Endothelial cell of umbilical vein (primary cell): ENCODE measurements around the gene GALNT12. TPM values are rescaled to one million over a fixed set of nuclear protein-coding genes. Genes with fewer than 3 reads are reported as not detected.

Experiments used
- BruUV-seq: library from RNA; stranded (reverse); fragments of 400-500 nt; replicated peaks from 2 replicates; lab custom pipeline; 2021; lab: Mats Ljungman, UMichigan
- CTCF ChIA-PET: fragments of 300-600, 350-600 bp; sonication (Branson Sonifier 250); formaldehyde crosslinking; loops from one replicate; lab custom pipeline; 2021; ENCODE audit warnings: antibody characterized with exemption, inconsistent platforms; lab: Charles Lee
- POLR2A ChIA-PET: fragments of 300-600, 350-600 bp; sonication (Branson Sonifier 250); formaldehyde crosslinking; loops from one replicate; lab custom pipeline; 2021; ENCODE audit warnings: antibody characterized with exemption, inconsistent platforms; lab: Charles Lee
- DNase-seq: peaks from one replicate; pipeline ENCODE4 v3.0.0-alpha.2; 2011; ENCODE audit warnings: low read depth, low spot score
- FAIRE-seq: peaks from 2 replicates; lab custom pipeline; 2011; peaks lifted over from hg19 to GRCh38; lab: Jason Lieb, UNC
- H2AFZ ChIP-seq: 2 replicates; pipeline ENCODE4 v1.6.0; 2012; ENCODE audit warnings: low read depth, low read length, control low read depth, inconsistent platforms
- H3K27ac ChIP-seq: 2 replicates; pipeline ENCODE4 v1.5.1; 2011; ENCODE audit warnings: low read depth, mild to moderate bottlenecking, control low read depth, low read length, moderate library complexity; ENCODE audit not compliant: insufficient read depth
- H3K27me3 ChIP-seq, 2 experiments: 2 replicates each; pipeline versions ENCODE4 v1.6.0 to v1.6.1; 2011; ENCODE audit warnings: low read length in 2 of 2, mixed read lengths in 1 of 2; ENCODE audit not compliant: control insufficient read depth in 2 of 2, insufficient read depth in 2 of 2
- H3K36me3 ChIP-seq, 2 experiments: 2 replicates in 1 of 2; 3 replicates in 1 of 2; pipeline ENCODE4 v1.5.1; 2011; ENCODE audit warnings: low read length in 2 of 2, mild to moderate bottlenecking in 1 of 2, moderate library complexity in 1 of 2; ENCODE audit not compliant: control insufficient read depth in 2 of 2, insufficient read depth in 2 of 2; ENCODE audit errors: extremely low read depth in 1 of 2
- H3K4me1 ChIP-seq: 3 replicates; pipeline ENCODE4 v1.5.1; 2011; ENCODE audit warnings: mild to moderate bottlenecking, low read length; ENCODE audit not compliant: control insufficient read depth, insufficient read depth; ENCODE audit errors: extremely low read depth
- H3K4me2 ChIP-seq: 2 replicates; pipeline ENCODE4 v1.6.1; 2011; ENCODE audit warnings: low read length, control low read depth, mixed read lengths; ENCODE audit not compliant: insufficient read depth
- H3K4me3 ChIP-seq, 3 experiments: fragments of 200-600 bp in 1 of 3; sonication (generic), shearing (Covaris generic) in 1 of 3; replicated peaks in 1 of 3; 2 replicates each; pipeline ENCODE4 v1.5.1; 2011 to 2016; ENCODE audit warnings: control low read depth in 3 of 3, low read length in 3 of 3, mild to moderate bottlenecking in 2 of 3, inconsistent platforms in 1 of 3, low read depth in 1 of 3, moderate library complexity in 1 of 3; ENCODE audit not compliant: insufficient read depth in 1 of 3
- H3K79me2 ChIP-seq: 2 replicates; pipeline ENCODE4 v1.6.0; 2012; ENCODE audit warnings: low read length, inconsistent platforms; ENCODE audit not compliant: control insufficient read depth, insufficient read depth
- H3K9ac ChIP-seq: replicated peaks from 2 replicates; pipeline ENCODE3; 2011; ENCODE audit warnings: low read length, control low read depth; ENCODE audit not compliant: insufficient read depth; ENCODE audit errors: extremely low read depth
- H3K9me1 ChIP-seq: replicated peaks from 3 replicates; pipeline ENCODE4 v1.6.0; 2011; ENCODE audit warnings: mild to moderate bottlenecking, low read length; ENCODE audit not compliant: control insufficient read depth, insufficient read depth; ENCODE audit errors: extremely low read depth
- H3K9me3 ChIP-seq: replicated peaks from 2 replicates; pipeline ENCODE4 v1.5.1; 2012; ENCODE audit warnings: low read length, inconsistent platforms; ENCODE audit not compliant: control insufficient read depth, insufficient read depth
- H4K20me1 ChIP-seq: replicated peaks from 2 replicates; pipeline ENCODE3; 2011; ENCODE audit warnings: mild to moderate bottlenecking, low read length; ENCODE audit not compliant: control insufficient read depth, insufficient read depth; ENCODE audit errors: extremely low read depth
- FOS ChIP-seq: IDR thresholded peaks from 2 replicates; pipeline ENCODE4 v1.6.1; 2011; ENCODE audit warnings: mild to moderate bottlenecking, low read length, moderate library complexity, borderline replicate concordance; ENCODE audit not compliant: insufficient read depth
- JUN ChIP-seq: IDR thresholded peaks from 2 replicates; pipeline ENCODE4 v1.6.1; 2011; ENCODE audit warnings: borderline replicate concordance, low read depth; ENCODE audit not compliant: insufficient read length, insufficient read depth
- POLR2A ChIP-seq: IDR thresholded peaks from 2 replicates; pipeline ENCODE4 v1.6.1; 2012; ENCODE audit warnings: low read depth, mild to moderate bottlenecking, control low read depth, low read length
- dilution Hi-C: fragments of 300-500 bp; cut with MboI; formaldehyde crosslinking; loops from one replicate; pipeline ENCODE4 v1.15.0; 2019; ENCODE audit warnings: low sequenced_read_pairs; ENCODE audit not compliant: extremely low pct_ligation_motif_present
- intact Hi-C: fragments of 100-400 bp; cut with micrococcal nuclease; formaldehyde crosslinking; loops from one replicate; pipeline ENCODE4 v1.10.0; 2022
- polyA plus RNA-seq, 4 experiments: library from polyadenylated mRNA; depleted of rRNA in 3 of 4; stranded (reverse) in 3 of 4; unstranded in 1 of 4; fragments of >200 nt; gene quantifications; 2 replicates each; pipeline versions ENCODE4 v1.2.1 to v1.2.3, GENCODE V29; 2011 to 2012; ENCODE audit warnings: missing spikeins in 1 of 4
- total RNA-seq: library from RNA; stranded (reverse); gene quantifications from 2 replicates; pipeline ENCODE4 v1.2.3, GENCODE V29; 2021
- TF ChIP-seq, protein P1 (sequence below), 2 donors: IDR thresholded peaks; 1 replicate in 1 of 2; 2 replicates in 1 of 2; pipeline ENCODE4 v1.5.1; 2011; ENCODE audit warnings: low read length in 2 of 2, mild to moderate bottlenecking in 2 of 2, moderate library complexity in 2 of 2, control low read depth in 1 of 2, inconsistent platforms in 1 of 2, low read depth in 1 of 2; ENCODE audit not compliant: insufficient read depth in 1 of 2; ENCODE audit errors: extremely low read depth in 1 of 2
- TF ChIP-seq, protein P2 (sequence below): IDR thresholded peaks from 2 replicates; pipeline ENCODE4 v1.6.1; 2011; ENCODE audit not compliant: insufficient read depth, insufficient read length

GALNT12 gene
- total and polyA plus RNA-seq, 2 donors (not counting 3 experiments of a cell fraction or from before 2014, with no cell fraction given): 0.26 to 0.44 TPM

DNA sequence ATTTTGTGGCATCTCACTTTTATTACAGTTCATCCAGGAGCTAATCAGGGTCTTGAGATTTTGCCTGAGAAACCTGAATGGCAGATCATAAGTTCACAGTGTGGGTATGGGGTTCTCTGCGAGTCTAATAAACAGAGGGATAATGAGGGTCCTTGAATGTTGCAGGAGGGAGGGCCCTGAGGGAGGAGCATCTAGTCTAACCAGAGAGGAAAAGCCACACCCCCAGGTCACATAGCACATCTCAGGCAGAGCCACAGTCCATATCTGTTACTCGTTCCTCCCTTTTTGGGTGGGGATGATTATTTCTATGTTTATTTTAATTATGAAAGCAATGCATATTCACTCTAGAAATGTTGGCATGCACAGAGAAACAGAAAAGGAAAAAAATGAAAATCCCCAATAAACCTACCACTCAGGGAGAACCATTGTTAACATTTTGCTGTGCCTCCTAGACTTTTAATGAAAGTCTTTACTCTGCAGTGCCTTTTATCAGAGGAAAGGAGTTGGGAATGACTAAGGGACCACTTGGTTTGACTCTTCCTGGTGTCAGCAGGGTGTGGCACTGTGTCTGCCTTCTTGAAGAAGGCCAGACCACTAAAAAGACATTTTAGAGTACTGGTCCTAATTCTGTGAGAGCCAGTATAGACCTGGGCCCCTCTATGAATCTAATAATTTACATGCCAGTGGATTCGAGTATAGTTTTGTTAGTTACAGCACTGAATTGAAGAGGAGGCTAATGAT is 2.8 kb downstream of the GALNT12 start:
- H3K4me3 ChIP-seq: no peak overlapping the region
- H3K4me1 ChIP-seq: peaks cover 6% of the 10 kb centered on the region
- H3K9ac ChIP-seq: no peak overlapping the region
- TF ChIP-seq, protein P1, sequence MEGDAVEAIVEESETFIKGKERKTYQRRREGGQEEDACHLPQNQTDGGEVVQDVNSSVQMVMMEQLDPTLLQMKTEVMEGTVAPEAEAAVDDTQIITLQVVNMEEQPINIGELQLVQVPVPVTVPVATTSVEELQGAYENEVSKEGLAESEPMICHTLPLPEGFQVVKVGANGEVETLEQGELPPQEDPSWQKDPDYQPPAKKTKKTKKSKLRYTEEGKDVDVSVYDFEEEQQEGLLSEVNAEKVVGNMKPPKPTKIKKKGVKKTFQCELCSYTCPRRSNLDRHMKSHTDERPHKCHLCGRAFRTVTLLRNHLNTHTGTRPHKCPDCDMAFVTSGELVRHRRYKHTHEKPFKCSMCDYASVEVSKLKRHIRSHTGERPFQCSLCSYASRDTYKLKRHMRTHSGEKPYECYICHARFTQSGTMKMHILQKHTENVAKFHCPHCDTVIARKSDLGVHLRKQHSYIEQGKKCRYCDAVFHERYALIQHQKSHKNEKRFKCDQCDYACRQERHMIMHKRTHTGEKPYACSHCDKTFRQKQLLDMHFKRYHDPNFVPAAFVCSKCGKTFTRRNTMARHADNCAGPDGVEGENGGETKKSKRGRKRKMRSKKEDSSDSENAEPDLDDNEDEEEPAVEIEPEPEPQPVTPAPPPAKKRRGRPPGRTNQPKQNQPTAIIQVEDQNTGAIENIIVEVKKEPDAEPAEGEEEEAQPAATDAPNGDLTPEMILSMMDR (IDR thresholded peaks at IDR 0.05; ENCODE audit: extremely low read depth in 1 of 2, insufficient read depth in 1 of 2, low read depth in 1 of 2, low read length in 2 of 2): no peak
- FAIRE-seq (no peak), DNase-seq (no peak)
- BruUV-seq: no TSS peak
- no peak overlapping the region for H2AFZ ChIP-seq
- H3K9me1 ChIP-seq: no peaks in the 10 kb centered on the region
- no peaks in the 10 kb centered on the region for H3K9me3 ChIP-seq
- ChIA-PET POLR2A (no interaction called here), CTCF (no interaction called here)
- no peak overlapping the region for H3K4me2 ChIP-seq
- no peaks in the 10 kb centered on the region for H3K79me2 ChIP-seq
- H3K27me3 ChIP-seq: peaks cover 8 to 13% of the 10 kb centered on the region in 2 experiments
- H3K27ac ChIP-seq: no peak overlapping the region
- intact Hi-C loops: no loop called here
- H4K20me1 ChIP-seq: no peaks in the 10 kb centered on the region
- no peaks in the 10 kb centered on the region for H3K36me3 ChIP-seq
- dilution Hi-C loops: no loop called here

DNA sequence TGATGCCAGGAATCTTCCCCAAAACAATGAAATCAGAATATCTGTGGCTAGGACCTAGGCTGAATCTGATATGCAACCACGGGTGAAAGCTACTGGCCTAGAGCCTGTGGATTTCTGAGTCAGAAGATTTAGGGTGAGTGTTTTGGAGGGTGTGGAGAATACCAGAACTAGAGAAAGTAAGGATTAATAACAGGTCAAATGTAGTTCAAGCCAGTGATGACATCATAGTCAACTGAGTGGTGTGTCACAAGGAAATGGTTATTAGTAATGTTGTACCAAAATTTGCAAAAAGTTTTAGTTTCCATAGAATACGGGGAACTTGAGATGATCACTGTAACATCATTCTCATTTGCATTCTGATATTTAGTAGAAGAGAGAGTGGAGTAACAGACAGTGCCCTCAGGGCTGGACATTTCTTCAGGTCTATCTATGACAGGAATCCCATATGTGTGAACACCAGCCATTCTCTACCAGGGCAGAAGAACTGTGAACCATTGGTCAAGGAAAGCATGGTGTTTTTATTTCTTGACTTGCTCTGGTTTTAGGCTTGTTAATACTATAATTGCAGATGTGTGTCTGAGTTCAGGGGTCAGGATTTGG is 3.7 kb downstream of the GALNT12 start:
- POLR2A ChIA-PET: interaction anchor here (0.7 kb wide), 1 partner anchor 10 kb away, joined by 4 read pairs; no protein-coding TSS in a partner anchor
- BruUV-seq: no TSS peak
- no peak for FAIRE-seq
- dilution Hi-C loops: no loop called here
- Histone ChIP-seq H3K9me1 (no peaks in the 10 kb centered on the region), H3K9me3 (no peaks in the 10 kb centered on the region), H2AFZ (no peak overlapping the region), H3K4me2 (no peak overlapping the region), H3K27ac (no peak overlapping the region), H4K20me1 (no peaks in the 10 kb centered on the region), H3K9ac (no peak overlapping the region), H3K4me1 (peaks cover 6% of the 10 kb centered on the region), H3K4me3 (no peak overlapping the region), H3K27me3 (peaks cover 7% of the 10 kb centered on the region in 2 experiments), H3K79me2 (no peaks in the 10 kb centered on the region), H3K36me3 (no peaks in the 10 kb centered on the region)
- DNase-seq: peak; percentile 26
- TF ChIP-seq, protein P2, sequence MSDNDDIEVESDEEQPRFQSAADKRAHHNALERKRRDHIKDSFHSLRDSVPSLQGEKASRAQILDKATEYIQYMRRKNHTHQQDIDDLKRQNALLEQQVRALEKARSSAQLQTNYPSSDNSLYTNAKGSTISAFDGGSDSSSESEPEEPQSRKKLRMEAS: no peak
- TF ChIP-seq JUN: peak; percentile 58
- TF ChIP-seq POLR2A: no peak
- TF ChIP-seq FOS: peak; percentile 20
- intact Hi-C loops: no loop called here
- CTCF ChIA-PET: no interaction called here
